Measurements from ENCODE around the gene LTBP3. TPM values are rescaled to one million over a fixed set of nuclear protein-coding genes. Genes with fewer than 3 reads are reported as not detected.

LTBP3 gene
- total RNA-seq, 2 experiments from 2014 or later = 35.5 to 36.3 TPM

GRCh38 chr11:65589444-65590239, 31.5 kb upstream of the LTBP3 start:
- ChIA-PET POLR2A (interaction anchor here (0.6 to 1.5 kb wide), 6 partner anchors 13 to 74 kb away, joined by 3 to 7 read pairs (median 4); partner anchors contain the start of genes EHBP1L1, FAM89B, MAP3K11 and PCNX3), CTCF (interaction anchor here (0.9 to 5.1 kb wide), 14 partner anchors 11 to 64 kb away, joined by 3 to 81 read pairs (median 4); partner anchors contain the start of genes EHBP1L1, PCNX3 and ZNRD2)

- ChIA-PET CTCF (interaction anchor here (0.8 to 5.1 kb wide), 19 partner anchors 9 to 173 kb away, joined by 3 to 81 read pairs (median 4); partner anchors contain the start of genes EHBP1L1, FAM89B and ZNRD2), POLR2A (interaction anchor here (0.6 to 3.9 kb wide), 9 partner anchors 12 to 91 kb away, joined by 3 to 46 read pairs (median 5); partner anchors contain the start of genes EHBP1L1, FAM89B and PCNX3)
Measured at GRCh38 chr11:65588199-65589054, 30.3 kb upstream of the LTBP3 start.

GRCh38 chr11:65586676-65587075, 28.5 kb upstream of the LTBP3 start:
- CTCF ChIA-PET = interaction anchor here (1.1 to 5.1 kb wide), 4 partner anchors 9 to 30 kb away, joined by 3 to 81 read pairs (median 4); partner anchors contain the start of genes EHBP1L1, FAM89B and ZNRD2
- POLR2A ChIA-PET = interaction anchor here (1.0 to 3.9 kb wide), 3 partner anchors 10 to 40 kb away, joined by 3 to 46 read pairs (median 6); partner anchors contain the start of genes EHBP1L1 and PCNX3

- POLR2A ChIA-PET = interaction anchor here (0.6 to 3.9 kb wide), 5 partner anchors 9 to 82 kb away, joined by 3 to 46 read pairs (median 6); partner anchors contain the start of genes EHBP1L1 and PCNX3
- CTCF ChIA-PET = interaction anchor here (0.9 to 5.1 kb wide), 5 partner anchors 8 to 30 kb away, joined by 3 to 81 read pairs (median 4); partner anchors contain the start of genes EHBP1L1, FAM89B, KCNK7 and ZNRD2
Measured at GRCh38 chr11:65586247-65586630, 28.1 kb upstream of the LTBP3 start.

GRCh38 chr11:65585396-65586246, 27.5 kb upstream of the LTBP3 start:
- POLR2A ChIA-PET = interaction anchor here (0.5 to 3.9 kb wide), 4 partner anchors 9 to 82 kb away, joined by 4 to 46 read pairs (median 5); partner anchors contain the start of gene EHBP1L1
- CTCF ChIA-PET = interaction anchor here (0.9 to 5.1 kb wide), 5 partner anchors 8 to 44 kb away, joined by 3 to 81 read pairs (median 4); partner anchors contain the start of genes EHBP1L1, FAM89B and KCNK7

- ChIA-PET CTCF (interaction anchor here (1.0 to 1.9 kb wide), 4 partner anchors 9 to 43 kb away, joined by 3 to 5 read pairs (median 4); partner anchors contain the start of gene FAM89B), POLR2A (interaction anchor here (0.5 to 1.0 kb wide), 2 partner anchors 38 to 44 kb away, joined by 4 read pairs; no protein-coding TSS in a partner anchor)
Measured at GRCh38 chr11:65584723-65585171, 26.6 kb upstream of the LTBP3 start.

GRCh38 chr11:65584106-65584505, 25.9 kb upstream of the LTBP3 start:
- ChIA-PET POLR2A (interaction anchor here (0.8 to 1.0 kb wide), 2 partner anchors 8 to 44 kb away, joined by 3 to 4 read pairs; partner anchors contain the start of gene EHBP1L1), CTCF (interaction anchor here (0.9 to 1.2 kb wide), 3 partner anchors 10 to 43 kb away, joined by 3 to 4 read pairs (median 4); no protein-coding TSS in a partner anchor)

GRCh38 chr11:65583589-65583988, 25.4 kb upstream of the LTBP3 start:
- ChIA-PET POLR2A (interaction anchor here (0.8 to 1.0 kb wide), 2 partner anchors 8 to 43 kb away, joined by 3 to 4 read pairs; partner anchors contain the start of gene EHBP1L1), CTCF (interaction anchor here (0.9 to 1.1 kb wide), 2 partner anchors 10 to 11 kb away, joined by 3 to 4 read pairs; no protein-coding TSS in a partner anchor)

GRCh38 chr11:65581928-65582327, 23.8 kb upstream of the LTBP3 start:
- CTCF ChIA-PET = interaction anchor here (1.0 to 1.8 kb wide), 3 partner anchors 12 to 41 kb away, joined by 3 to 5 read pairs (median 4); no protein-coding TSS in a partner anchor

GRCh38 chr11:65580756-65581155, 22.6 kb upstream of the LTBP3 start:
- POLR2A ChIA-PET = no interaction called here
- CTCF ChIA-PET = interaction anchor here (0.6 to 6.9 kb wide), 3 partner anchors 8 to 40 kb away, joined by 3 to 81 read pairs (median 4); no protein-coding TSS in a partner anchor

More at GRCh38 chr11:65581928-65582327, 23.8 kb upstream of the LTBP3 start:
- POLR2A ChIA-PET = interaction anchor here (1.2 kb wide), 1 partner anchor 73 kb away, joined by 3 read pairs; no protein-coding TSS in a partner anchor

GRCh38 chr11:65580031-65580692, 22.0 kb upstream of the LTBP3 start:
- CTCF ChIA-PET = interaction anchor here (1.0 to 6.9 kb wide), 3 partner anchors 8 to 40 kb away, joined by 3 to 81 read pairs (median 3); no protein-coding TSS in a partner anchor
- POLR2A ChIA-PET = no interaction called here

GRCh38 chr11:65579291-65579690, 21.1 kb upstream of the LTBP3 start:
- POLR2A ChIA-PET = interaction anchor here (0.6 kb wide), 1 partner anchor 277 kb away, joined by 4 read pairs; no protein-coding TSS in a partner anchor
- CTCF ChIA-PET = interaction anchor here (0.7 to 6.9 kb wide), 4 partner anchors 9 to 54 kb away, joined by 3 to 81 read pairs (median 3); no protein-coding TSS in a partner anchor

- ChIA-PET POLR2A (interaction anchor here (0.6 to 4.0 kb wide), 2 partner anchors 8 to 277 kb away, joined by 4 to 46 read pairs; no protein-coding TSS in a partner anchor), CTCF (interaction anchor here (0.7 to 6.9 kb wide), 3 partner anchors 10 to 53 kb away, joined by 3 to 81 read pairs (median 3); no protein-coding TSS in a partner anchor)
Measured at GRCh38 chr11:65578667-65579066, 20.5 kb upstream of the LTBP3 start.

- ChIA-PET CTCF (interaction anchor here (1.0 to 6.9 kb wide), 3 partner anchors 10 to 19 kb away, joined by 3 to 81 read pairs (median 20); no protein-coding TSS in a partner anchor), POLR2A (interaction anchor here (4.0 kb wide), 1 partner anchor 9 kb away, joined by 46 read pairs; no protein-coding TSS in a partner anchor)
Measured at GRCh38 chr11:65578134-65578533, 20.0 kb upstream of the LTBP3 start.

- ChIA-PET CTCF (interaction anchor here (1.8 to 6.9 kb wide), 4 partner anchors 11 to 48 kb away, joined by 8 to 81 read pairs (median 17); partner anchors contain the start of genes MAP3K11 and PCNX3), POLR2A (interaction anchor here (0.6 to 4.0 kb wide), 2 partner anchors 9 to 281 kb away, joined by 3 to 46 read pairs; no protein-coding TSS in a partner anchor)
Measured at GRCh38 chr11:65577756-65578109, 19.6 kb upstream of the LTBP3 start.

Measured in activated CD8-positive, alpha-beta memory T cell treated with anti-CD3 and anti-CD28 coated beads for 36 hours (primary cell).